Neural cell (in vitro differentiated cells): Measurements from ENCODE around the gene UBC. TPM values are rescaled to one million over a fixed set of nuclear protein-coding genes. Genes with fewer than 3 reads are reported as not detected.

Experiments
- H2AFZ ChIP-seq: fragments of 200-600, 300-800 bp; sonication (generic), shearing (Covaris generic); 2 replicates; pipeline ENCODE4 v1.6.0; 2014; ENCODE audit warnings: low read depth, mild to moderate bottlenecking, antibody characterized with exemption, low read length, moderate library complexity
- H3F3A ChIP-seq: fragments of 200-600 bp; shearing (Covaris generic); 2 replicates; pipeline ENCODE4 v1.6.1; 2016; ENCODE audit warnings: mild to moderate bottlenecking, moderate library complexity, mixed read lengths, antibody characterized with exemption, low read length; ENCODE audit not compliant: insufficient read depth, poor library complexity, severe bottlenecking
- H3K27ac ChIP-seq: fragments of 200-600, 300-800 bp; sonication (generic), shearing (Covaris generic); 2 replicates; pipeline ENCODE4 v1.5.1; 2014; ENCODE audit warnings: mild to moderate bottlenecking, low read length, moderate library complexity
- H3K27me3 ChIP-seq: fragments of 300-800, 200-600 bp; sonication (generic), shearing (Covaris generic); 2 replicates; pipeline ENCODE4 v1.6.0; 2014; ENCODE audit warnings: mild to moderate bottlenecking, low read depth, low read length, moderate library complexity; ENCODE audit not compliant: insufficient read depth
- H3K36me3 ChIP-seq: fragments of 300-800, 200-600 bp; sonication (generic), shearing (Covaris generic); 2 replicates; pipeline ENCODE4 v1.5.1; 2014; ENCODE audit warnings: mild to moderate bottlenecking, antibody characterized with exemption, low read length, moderate library complexity; ENCODE audit not compliant: insufficient read depth
- H3K4me2 ChIP-seq: fragments of 300-800, 200-600 bp; sonication (generic), shearing (Covaris generic); 2 replicates; pipeline ENCODE4 v1.6.0; 2014; ENCODE audit warnings: mild to moderate bottlenecking, low read length
- H3K4me3 ChIP-seq: fragments of 300-800, 200-600 bp; sonication (generic), shearing (Covaris generic); 2 replicates; pipeline ENCODE4 v1.5.1; 2014; ENCODE audit warnings: mild to moderate bottlenecking, low read length, moderate library complexity
- H3K79me2 ChIP-seq: fragments of 200-600 bp; shearing (Covaris generic); replicated peaks from 2 replicates; pipeline ENCODE4 v1.6.0; 2014; ENCODE audit warnings: mild to moderate bottlenecking, low read length, moderate library complexity; ENCODE audit not compliant: insufficient read depth
- H3K9ac ChIP-seq: fragments of 300-800, 200-600 bp; sonication (generic), shearing (Covaris generic); 2 replicates; pipeline ENCODE4 v1.6.1; 2016; ENCODE audit warnings: mild to moderate bottlenecking, low read length, mixed read lengths
- H3K9me2 ChIP-seq: fragments of 200-600 bp; shearing (Covaris generic); 2 replicates; pipeline ENCODE4 v1.6.1; 2016; ENCODE audit warnings: mild to moderate bottlenecking, low read length, mixed read lengths; ENCODE audit not compliant: insufficient read depth
- H3K9me3 ChIP-seq: fragments of 200-600, 300-800 bp; sonication (generic), shearing (Covaris generic); 2 replicates; pipeline ENCODE4 v1.6.1; 2016; ENCODE audit warnings: mild to moderate bottlenecking, mixed run types, low read length, moderate library complexity, mixed read lengths
- H4K20me1 ChIP-seq: fragments of 200-600 bp; shearing (Covaris generic); 2 replicates; pipeline ENCODE4 v1.6.1; 2016; ENCODE audit warnings: mild to moderate bottlenecking, mixed run types; ENCODE audit not compliant: insufficient read depth
- CTCF ChIP-seq: fragments of 450-650 bp; IDR thresholded peaks from 2 replicates; pipeline ENCODE4 v1.5.1; 2014; ENCODE audit warnings: antibody characterized with exemption, mild to moderate bottlenecking, moderate library complexity; ENCODE audit not compliant: poor library complexity, severe bottlenecking
- EP300 ChIP-seq: fragments of 450-650 bp; conservative IDR thresholded peaks from 2 replicates; pipeline ENCODE4 v1.6.1; 2014; ENCODE audit warnings: antibody characterized with exemption, mild to moderate bottlenecking, moderate library complexity; ENCODE audit not compliant: poor library complexity, severe bottlenecking
- EZH2 ChIP-seq: fragments of 200-600, 300-800 bp; shearing (Covaris generic), sonication (generic); IDR thresholded peaks from 2 replicates; pipeline ENCODE4 v1.6.1; 2014; ENCODE audit warnings: antibody characterized with exemption, low read length, borderline replicate concordance, mild to moderate bottlenecking; ENCODE audit not compliant: insufficient read depth, poor library complexity, severe bottlenecking
- MXI1 ChIP-seq: fragments of 450-650 bp; conservative IDR thresholded peaks from 2 replicates; pipeline ENCODE4 v1.6.1; 2014; ENCODE audit warnings: antibody characterized with exemption, mild to moderate bottlenecking; ENCODE audit not compliant: poor library complexity, severe bottlenecking
- POLR2AphosphoS5 ChIP-seq: IDR thresholded peaks from 2 replicates; pipeline ENCODE4 v1.6.1; 2012
- RAD21 ChIP-seq: fragments of 450-650 bp; conservative IDR thresholded peaks from 2 replicates; pipeline ENCODE4 v1.6.1; 2014; ENCODE audit warnings: antibody characterized with exemption, mild to moderate bottlenecking, moderate library complexity
- SMC3 ChIP-seq: fragments of 450-650 bp; conservative IDR thresholded peaks from 2 replicates; pipeline ENCODE4 v1.6.1; 2014; ENCODE audit warnings: antibody characterized with exemption, mild to moderate bottlenecking, moderate library complexity; ENCODE audit not compliant: poor library complexity
- TAF1 ChIP-seq: IDR thresholded peaks from 2 replicates; pipeline ENCODE4 v1.6.1; 2012; ENCODE audit warnings: low read depth
- polyA plus RNA-seq: library from polyadenylated mRNA; depleted of rRNA; stranded (reverse); fragments of >200 nt; gene quantifications from 2 replicates; pipeline ENCODE4 v1.2.3, GENCODE V29; 2014
- TF ChIP-seq, protein P1 (sequence below): IDR thresholded peaks from 2 replicates; pipeline ENCODE4 v1.6.1; 2012; ENCODE audit warnings: borderline replicate concordance

UBC gene
- polyA plus RNA-seq, 1 donor from 2014 or later: 1,177 TPM

GRCh38 chr12:124865728-124866127, 48.7 kb downstream of the UBC start:
- peaks cover 7% of the 10 kb centered on the region for H3K27me3 ChIP-seq
- no peak overlapping the region for H2AFZ ChIP-seq
- no peak overlapping the region for H3K27ac ChIP-seq
- H3K9me3 ChIP-seq: no peaks in the 10 kb centered on the region
- no peak overlapping the region for H3K4me2 ChIP-seq
- H3F3A ChIP-seq: no peaks in the 10 kb centered on the region
- no peaks in the 10 kb centered on the region for H3K79me2 ChIP-seq
- no peak overlapping the region for H3K4me3 ChIP-seq
- no peaks in the 10 kb centered on the region for H3K9me2 ChIP-seq
- H3K9ac ChIP-seq: no peak overlapping the region
- TF ChIP-seq, protein P1, sequence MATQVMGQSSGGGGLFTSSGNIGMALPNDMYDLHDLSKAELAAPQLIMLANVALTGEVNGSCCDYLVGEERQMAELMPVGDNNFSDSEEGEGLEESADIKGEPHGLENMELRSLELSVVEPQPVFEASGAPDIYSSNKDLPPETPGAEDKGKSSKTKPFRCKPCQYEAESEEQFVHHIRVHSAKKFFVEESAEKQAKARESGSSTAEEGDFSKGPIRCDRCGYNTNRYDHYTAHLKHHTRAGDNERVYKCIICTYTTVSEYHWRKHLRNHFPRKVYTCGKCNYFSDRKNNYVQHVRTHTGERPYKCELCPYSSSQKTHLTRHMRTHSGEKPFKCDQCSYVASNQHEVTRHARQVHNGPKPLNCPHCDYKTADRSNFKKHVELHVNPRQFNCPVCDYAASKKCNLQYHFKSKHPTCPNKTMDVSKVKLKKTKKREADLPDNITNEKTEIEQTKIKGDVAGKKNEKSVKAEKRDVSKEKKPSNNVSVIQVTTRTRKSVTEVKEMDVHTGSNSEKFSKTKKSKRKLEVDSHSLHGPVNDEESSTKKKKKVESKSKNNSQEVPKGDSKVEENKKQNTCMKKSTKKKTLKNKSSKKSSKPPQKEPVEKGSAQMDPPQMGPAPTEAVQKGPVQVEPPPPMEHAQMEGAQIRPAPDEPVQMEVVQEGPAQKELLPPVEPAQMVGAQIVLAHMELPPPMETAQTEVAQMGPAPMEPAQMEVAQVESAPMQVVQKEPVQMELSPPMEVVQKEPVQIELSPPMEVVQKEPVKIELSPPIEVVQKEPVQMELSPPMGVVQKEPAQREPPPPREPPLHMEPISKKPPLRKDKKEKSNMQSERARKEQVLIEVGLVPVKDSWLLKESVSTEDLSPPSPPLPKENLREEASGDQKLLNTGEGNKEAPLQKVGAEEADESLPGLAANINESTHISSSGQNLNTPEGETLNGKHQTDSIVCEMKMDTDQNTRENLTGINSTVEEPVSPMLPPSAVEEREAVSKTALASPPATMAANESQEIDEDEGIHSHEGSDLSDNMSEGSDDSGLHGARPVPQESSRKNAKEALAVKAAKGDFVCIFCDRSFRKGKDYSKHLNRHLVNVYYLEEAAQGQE: no peak
- TF ChIP-seq EZH2 (no peak), CTCF (no peak), RAD21 (no peak), MXI1 (no peak), SMC3 (no peak), POLR2AphosphoS5 (no peak), EP300 (no peak), TAF1 (no peak)
- no peaks in the 10 kb centered on the region for H4K20me1 ChIP-seq
- no peaks in the 10 kb centered on the region for H3K36me3 ChIP-seq

GRCh38 chr12:124864326-124864752, 50.1 kb downstream of the UBC start:
- Histone ChIP-seq H3F3A (no peaks in the 10 kb centered on the region), H3K36me3 (no peaks in the 10 kb centered on the region), H2AFZ (peak overlapping the region; percentile 73), H3K9ac (peak overlapping the region; percentile 72), H4K20me1 (no peaks in the 10 kb centered on the region), H3K4me2 (no peak overlapping the region), H3K27ac (no peak overlapping the region), H3K9me3 (no peaks in the 10 kb centered on the region), H3K79me2 (no peaks in the 10 kb centered on the region), H3K27me3 (peaks cover 7% of the 10 kb centered on the region), H3K9me2 (no peaks in the 10 kb centered on the region), H3K4me3 (peak overlapping the region; percentile 86)
- TF ChIP-seq, protein P1: no peak
- no peak for TF ChIP-seq MXI1
